Endothelial cell of hepatic sinusoid (primary cell): ENCODE results near the gene SPC25.

Experiments
- in situ Hi-C: cut with HindIII; loops from 2 replicates; pipeline ENCODE4 v1.10.0; 2017; ENCODE audit warnings: low sequenced_read_pairs

SPC25 gene

GRCh38 chr2:168850846-168851245, 39.4 kb downstream of the SPC25 start:
- in situ Hi-C loops = no loop called here

- in situ Hi-C loops = no loop called here
Observed at GRCh38 chr2:168849610-168850009, 40.6 kb downstream of the SPC25 start.

GRCh38 chr2:168848225-168848624, 42.0 kb downstream of the SPC25 start:
- in situ Hi-C loops = no loop called here

DNA sequence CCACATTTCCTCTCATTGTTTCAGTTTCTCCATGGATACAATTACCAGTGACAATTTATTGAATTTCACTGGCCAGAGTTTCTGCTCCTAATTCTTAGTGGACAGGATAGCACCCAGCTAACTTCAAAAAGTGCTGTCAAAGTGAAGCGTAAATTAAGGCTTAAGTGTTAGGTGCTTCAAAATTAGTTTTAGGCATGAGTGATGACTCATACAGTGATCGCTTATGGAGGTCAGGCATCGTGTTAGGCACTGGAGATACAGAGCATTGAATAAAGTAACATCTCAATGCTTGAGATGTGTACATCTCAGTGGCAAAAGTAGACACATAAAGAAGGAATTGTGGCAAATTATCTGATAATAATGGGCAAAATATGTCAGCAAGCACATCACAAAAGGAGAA, 47.0 kb downstream of the SPC25 start:
- in situ Hi-C loops = no loop called here

GRCh38 chr2:168841445-168841844, 48.8 kb downstream of the SPC25 start:
- in situ Hi-C loops = no loop called here

DNA sequence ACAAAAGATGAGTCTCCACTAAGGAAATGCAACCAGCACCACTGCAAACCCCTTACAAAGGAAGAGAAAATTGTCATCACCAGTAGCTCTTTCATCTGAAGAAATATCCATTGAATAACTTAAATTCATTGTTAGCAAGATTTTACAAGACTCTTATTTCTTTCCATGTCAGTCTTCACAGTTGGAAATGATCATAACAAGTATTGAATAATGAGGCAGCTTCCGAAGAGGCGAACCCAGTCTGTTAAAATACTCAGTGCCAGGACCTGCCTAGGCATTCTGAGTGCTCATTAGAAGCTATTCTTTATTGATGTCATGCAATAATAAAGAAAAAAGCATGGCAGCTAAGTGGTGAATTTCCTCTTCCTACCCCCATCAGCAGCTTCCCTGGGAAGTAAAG, 54.3 kb downstream of the SPC25 start:
- in situ Hi-C loops = loop anchor here (5.0 kb wide), 1 partner anchor 41 kb away; no protein-coding TSS in a partner anchor

DNA sequence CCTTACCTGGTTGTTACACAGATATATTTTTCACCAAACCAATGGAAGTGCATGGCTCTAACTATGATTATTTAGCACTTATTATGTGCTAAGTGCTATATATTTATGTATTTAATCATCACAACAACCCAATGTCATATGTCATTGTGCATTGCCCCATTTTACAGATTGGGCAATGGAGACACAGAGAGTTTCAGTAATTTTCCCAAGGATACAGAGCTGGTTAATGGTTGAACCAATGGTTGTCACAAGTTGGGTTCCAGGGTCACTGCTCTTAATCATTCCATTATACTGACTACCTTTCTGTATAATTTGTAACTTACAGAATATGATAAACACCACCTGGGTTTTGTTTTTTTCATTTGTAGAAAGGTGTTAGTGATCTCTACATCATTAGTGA, 58.6 kb downstream of the SPC25 start:
- in situ Hi-C loops = loop anchor here (5.0 kb wide), 1 partner anchor 49 kb away; no protein-coding TSS in a partner anchor

GRCh38 chr2:168830958-168831357, 59.3 kb downstream of the SPC25 start:
- in situ Hi-C loops = loop anchor here (5.0 kb wide), 1 partner anchor 49 kb away; no protein-coding TSS in a partner anchor

DNA sequence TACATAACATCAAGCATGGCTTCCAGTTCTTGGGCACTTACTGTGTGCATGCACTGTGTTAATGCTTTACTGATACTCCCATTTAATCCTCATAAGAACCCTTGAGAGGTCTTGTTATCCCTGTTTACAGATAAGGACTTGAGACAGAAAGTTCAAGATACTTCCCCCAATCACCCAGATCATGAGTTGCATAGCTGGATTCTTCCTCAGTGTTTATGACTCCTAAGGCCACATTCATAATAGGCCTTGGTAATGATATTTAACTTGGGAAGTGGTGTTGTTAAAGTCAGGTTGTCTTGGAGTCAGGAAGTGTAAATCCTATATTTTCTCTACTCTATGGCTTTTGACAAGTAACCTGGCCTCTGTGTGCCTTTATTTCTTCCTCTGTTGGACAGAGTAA, 65.1 kb downstream of the SPC25 start:
- in situ Hi-C loops = no loop called here

GRCh38 chr2:168821992-168822391, 68.2 kb downstream of the SPC25 start:
- in situ Hi-C loops = no loop called here

DNA sequence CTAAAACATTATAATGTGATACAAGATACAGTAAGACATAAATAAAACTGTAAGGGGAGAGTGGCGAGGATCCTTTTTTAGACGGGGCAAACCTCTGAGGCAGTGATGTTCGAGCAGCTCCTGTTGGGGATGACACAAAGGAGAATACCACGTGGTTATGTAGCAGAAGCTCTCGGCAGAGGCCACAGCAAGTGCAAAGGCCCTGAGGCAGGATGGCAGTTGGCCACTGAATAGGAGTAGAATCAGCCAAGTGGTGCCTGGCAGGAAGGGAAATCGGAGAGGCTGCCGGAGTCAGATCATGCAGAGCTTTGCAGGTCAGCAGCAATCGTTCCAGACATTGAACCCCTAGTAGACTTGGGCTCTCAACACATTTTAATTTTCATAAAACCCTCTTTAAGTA, 68.7 kb downstream of the SPC25 start:
- in situ Hi-C loops = no loop called here
